ENCODE data around the gene HDAC9. TPM values are rescaled to one million over a fixed set of nuclear protein-coding genes. Genes with fewer than 3 reads are reported as not detected.

HDAC9 gene
- total and polyA plus RNA-seq, 2 experiments from 2014 or later: 3.7 to 9.4 TPM

GRCh38 chr7:18520450-18521235, 25.1 kb downstream of the HDAC9 start:
- no peak overlapping the region for H3K27ac ChIP-seq
- H3K4me2 ChIP-seq: no peak overlapping the region
- TF ChIP-seq CTCF (IDR thresholded peaks at IDR 0.05; ENCODE audit: poor library complexity) (no peak), EZH2phosphoT487 (IDR thresholded peaks at IDR 0.05; ENCODE audit: low read depth, severe bottlenecking, unreplicated experiment) (no peak), EZH2 (IDR thresholded peaks at IDR 0.05; ENCODE audit: borderline replicate concordance) (no peak)
- H4K20me1 ChIP-seq (ENCODE audit: insufficient read depth, poor library complexity, severe bottlenecking): no peaks in the 10 kb centered on the region
- no peaks in the 10 kb centered on the region for H3K9me2 ChIP-seq (replicated peaks; ENCODE audit: insufficient read depth)
- H3K4me1 ChIP-seq (ENCODE audit: insufficient read depth): no peaks in the 10 kb centered on the region
- DNase-seq (ENCODE audit: low spot score): no peak
- no peaks in the 10 kb centered on the region for H3K79me2 ChIP-seq
- H3K27me3 ChIP-seq: no peaks in the 10 kb centered on the region
- H3K36me3 ChIP-seq (replicated peaks; ENCODE audit: insufficient read depth, low read depth): no peaks in the 10 kb centered on the region
- H3K9me3 ChIP-seq (ENCODE audit: low read depth): no peaks in the 10 kb centered on the region
- WGBS (ENCODE audit: low lambda C conversion rate, missing lambda C conversion rate): 84% methylated on average over 5 of the region's 5 CpGs
- no peak overlapping the region for H2AFZ ChIP-seq
- H3K4me3 ChIP-seq: no peak overlapping the region

- no peaks in the 10 kb centered on the region for H3K79me2 ChIP-seq
- H3K4me2 ChIP-seq: no peak overlapping the region
- no peak overlapping the region for H3K27ac ChIP-seq
- H3K36me3 ChIP-seq (replicated peaks; ENCODE audit: insufficient read depth, low read depth): no peaks in the 10 kb centered on the region
- no peaks in the 10 kb centered on the region for H3K4me1 ChIP-seq (ENCODE audit: insufficient read depth)
- H3K27me3 ChIP-seq: no peaks in the 10 kb centered on the region
- no peaks in the 10 kb centered on the region for H3K9me3 ChIP-seq (ENCODE audit: low read depth)
- no peaks in the 10 kb centered on the region for H3K9me2 ChIP-seq (replicated peaks; ENCODE audit: insufficient read depth)
- no peak overlapping the region for H2AFZ ChIP-seq
- no peak for DNase-seq (ENCODE audit: low spot score)
- H4K20me1 ChIP-seq (ENCODE audit: insufficient read depth, poor library complexity, severe bottlenecking): no peaks in the 10 kb centered on the region
- no peak overlapping the region for H3K4me3 ChIP-seq
- TF ChIP-seq EZH2phosphoT487 (IDR thresholded peaks at IDR 0.05; ENCODE audit: low read depth, severe bottlenecking, unreplicated experiment): no peak
- TF ChIP-seq EZH2 (IDR thresholded peaks at IDR 0.05; ENCODE audit: borderline replicate concordance): no peak
- no peak for TF ChIP-seq CTCF (IDR thresholded peaks at IDR 0.05; ENCODE audit: poor library complexity)
- 97% methylated on average over 3 of the region's 3 CpGs for WGBS (ENCODE audit: low lambda C conversion rate, missing lambda C conversion rate)
These were observed 25.7 kb downstream of the HDAC9 start for GRCh38 chr7:18521236-18521589.

GRCh38 chr7:18521945-18522566, 26.5 kb downstream of the HDAC9 start:
- Histone ChIP-seq H3K36me3 (replicated peaks; ENCODE audit: insufficient read depth, low read depth) (no peaks in the 10 kb centered on the region), H3K4me2 (no peak overlapping the region), H3K4me1 (ENCODE audit: insufficient read depth) (no peaks in the 10 kb centered on the region), H3K4me3 (no peak overlapping the region), H4K20me1 (ENCODE audit: insufficient read depth, poor library complexity, severe bottlenecking) (no peaks in the 10 kb centered on the region), H3K9me2 (replicated peaks; ENCODE audit: insufficient read depth) (no peaks in the 10 kb centered on the region), H2AFZ (no peak overlapping the region), H3K27ac (no peak overlapping the region), H3K9me3 (ENCODE audit: low read depth) (no peaks in the 10 kb centered on the region), H3K79me2 (no peaks in the 10 kb centered on the region), H3K27me3 (no peaks in the 10 kb centered on the region)
- TF ChIP-seq EZH2phosphoT487 (IDR thresholded peaks at IDR 0.05; ENCODE audit: low read depth, severe bottlenecking, unreplicated experiment): no peak
- no peak for DNase-seq (ENCODE audit: low spot score)
- WGBS (ENCODE audit: low lambda C conversion rate, missing lambda C conversion rate): 82% methylated on average over 5 of the region's 5 CpGs

GRCh38 chr7:18524248-18524647, 28.7 kb downstream of the HDAC9 start:
- H3K27me3 ChIP-seq: no peaks in the 10 kb centered on the region
- H3K4me1 ChIP-seq (ENCODE audit: insufficient read depth): no peaks in the 10 kb centered on the region
- TF ChIP-seq EZH2 (IDR thresholded peaks at IDR 0.05; ENCODE audit: borderline replicate concordance) (no peak), EZH2phosphoT487 (IDR thresholded peaks at IDR 0.05; ENCODE audit: low read depth, severe bottlenecking, unreplicated experiment) (no peak), CTCF (IDR thresholded peaks at IDR 0.05; ENCODE audit: poor library complexity) (no peak)
- H3K9me2 ChIP-seq (replicated peaks; ENCODE audit: insufficient read depth): no peaks in the 10 kb centered on the region
- DNase-seq (ENCODE audit: low spot score): no peak
- H2AFZ ChIP-seq: no peak overlapping the region
- H3K9me3 ChIP-seq (ENCODE audit: low read depth): no peaks in the 10 kb centered on the region
- H3K4me2 ChIP-seq: no peak overlapping the region
- H3K79me2 ChIP-seq: no peaks in the 10 kb centered on the region
- H3K4me3 ChIP-seq: no peak overlapping the region
- H3K36me3 ChIP-seq (replicated peaks; ENCODE audit: insufficient read depth, low read depth): no peaks in the 10 kb centered on the region
- H3K27ac ChIP-seq: no peak overlapping the region
- 87% methylated on average over 3 of the region's 3 CpGs for WGBS (ENCODE audit: low lambda C conversion rate, missing lambda C conversion rate)
- H4K20me1 ChIP-seq (ENCODE audit: insufficient read depth, poor library complexity, severe bottlenecking): no peaks in the 10 kb centered on the region

All from hepatocyte (in vitro differentiated cells).